Placental pericyte (primary cell): Measurements from ENCODE around the gene PDE12. TPM values are rescaled to one million over a fixed set of nuclear protein-coding genes. Genes with fewer than 3 reads are reported as not detected.

ENCODE experiments used
- small RNA-seq: library from RNA; depleted of rRNA; stranded (forward); fragments of <200 nt; gene quantifications from one replicate; pipeline ENCODE3, GENCODE V24; 2012; ENCODE audit warnings: low replicate concordance
- total RNA-seq: library from RNA; depleted of rRNA; stranded (reverse); fragments of >200 nt; gene quantifications from 2 replicates; pipeline ENCODE4 v1.2.3, GENCODE V29; 2012

The PDE12 gene, protein sequence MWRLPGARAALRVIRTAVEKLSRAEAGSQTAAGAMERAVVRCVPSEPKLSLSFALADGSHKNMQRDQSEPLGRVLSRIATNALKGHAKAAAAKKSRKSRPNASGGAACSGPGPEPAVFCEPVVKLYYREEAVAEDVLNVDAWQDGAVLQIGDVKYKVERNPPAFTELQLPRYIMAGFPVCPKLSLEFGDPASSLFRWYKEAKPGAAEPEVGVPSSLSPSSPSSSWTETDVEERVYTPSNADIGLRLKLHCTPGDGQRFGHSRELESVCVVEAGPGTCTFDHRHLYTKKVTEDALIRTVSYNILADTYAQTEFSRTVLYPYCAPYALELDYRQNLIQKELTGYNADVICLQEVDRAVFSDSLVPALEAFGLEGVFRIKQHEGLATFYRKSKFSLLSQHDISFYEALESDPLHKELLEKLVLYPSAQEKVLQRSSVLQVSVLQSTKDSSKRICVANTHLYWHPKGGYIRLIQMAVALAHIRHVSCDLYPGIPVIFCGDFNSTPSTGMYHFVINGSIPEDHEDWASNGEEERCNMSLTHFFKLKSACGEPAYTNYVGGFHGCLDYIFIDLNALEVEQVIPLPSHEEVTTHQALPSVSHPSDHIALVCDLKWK
- 17.3 and 51.5 TPM in 2 replicates for total RNA-seq

DNA sequence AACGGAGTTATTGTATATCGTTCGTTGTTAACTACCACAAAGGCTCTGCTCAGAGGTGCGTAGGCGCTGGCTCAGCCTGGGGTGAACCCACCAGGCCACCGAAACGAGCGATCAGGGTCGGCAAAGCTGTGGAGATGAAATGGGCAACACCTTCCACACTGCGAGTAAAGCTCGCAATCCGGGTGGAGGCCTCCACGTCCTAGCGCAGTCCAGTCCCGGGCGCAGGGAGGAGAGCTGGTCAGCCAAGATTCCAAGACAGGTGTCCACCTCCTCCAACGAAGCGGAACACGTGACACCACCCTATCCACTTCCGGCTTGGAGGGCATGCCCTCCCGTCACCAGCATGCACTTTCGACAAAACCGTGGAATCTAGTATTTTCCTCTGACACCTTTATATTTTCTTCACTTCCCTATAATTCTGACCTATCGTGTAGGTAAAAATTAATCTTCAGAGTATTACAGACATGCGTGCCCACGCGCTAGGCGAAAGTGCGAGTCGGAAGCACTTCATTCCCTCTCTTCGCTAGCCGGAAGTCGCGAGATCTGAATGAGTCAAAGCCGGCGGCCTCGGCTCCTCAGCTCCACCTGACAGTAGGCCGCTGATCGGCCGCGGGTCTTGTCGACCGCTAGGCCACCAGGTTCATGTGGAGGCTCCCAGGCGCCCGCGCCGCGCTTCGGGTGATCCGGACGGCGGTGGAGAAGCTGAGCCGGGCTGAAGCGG is at the start of gene PDE12:
Gene PDE12, plus strand, starts transcription at position 537 of the 721 bp plus-strand sequence. Its CDS starts 106 bp downstream, at position 643.

DNA sequence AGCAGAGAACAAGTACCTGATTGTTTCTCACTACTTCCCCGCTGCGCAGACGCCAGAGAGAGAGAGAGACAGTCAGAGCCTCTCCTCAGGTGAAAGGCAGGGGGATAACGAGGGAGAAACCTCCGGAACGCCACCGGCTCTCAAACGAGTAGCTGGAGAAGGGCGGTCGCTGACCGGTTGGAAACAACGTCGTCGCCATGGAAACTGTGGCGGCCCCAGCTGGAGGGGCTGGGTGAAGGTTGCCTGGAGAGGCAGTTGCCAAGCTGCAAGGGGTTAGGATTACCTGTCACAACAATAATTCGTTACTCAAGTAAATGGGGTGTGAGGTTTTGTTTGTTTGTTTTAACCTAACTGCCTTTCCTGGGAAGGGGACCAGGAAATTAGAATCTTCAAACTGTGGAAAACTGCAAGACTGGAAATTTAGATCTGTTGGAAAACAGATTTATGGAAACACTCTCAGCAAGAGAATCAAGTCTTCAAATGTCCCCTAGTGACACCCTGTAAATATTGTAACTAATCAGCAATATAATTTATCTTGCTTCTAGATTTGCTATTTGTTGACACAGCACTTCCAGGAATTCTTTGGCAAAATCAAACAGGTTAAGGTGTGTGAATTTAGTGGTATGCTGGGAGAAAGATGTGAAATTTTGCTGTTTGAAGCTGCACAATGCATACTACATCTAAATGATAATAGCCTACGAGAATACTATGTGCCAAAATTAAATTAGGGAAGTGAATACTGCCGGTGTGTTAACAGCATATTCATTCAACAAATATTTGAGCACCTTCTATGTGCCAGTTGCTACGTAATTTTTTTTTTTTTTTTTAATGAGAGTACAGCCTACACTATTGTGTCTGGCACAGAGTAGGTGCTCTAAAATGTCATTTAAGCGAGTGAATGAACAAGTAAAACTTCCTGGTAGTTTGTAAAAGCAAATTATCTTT is 11.6 kb upstream of the PDE12 start, which contains the start of gene DNAH12:
Gene DNAH12, minus strand, starts transcription at position 164 of the 945 bp plus-strand sequence. CDS start 1,474 bp downstream, outside the sequence.

DNA sequence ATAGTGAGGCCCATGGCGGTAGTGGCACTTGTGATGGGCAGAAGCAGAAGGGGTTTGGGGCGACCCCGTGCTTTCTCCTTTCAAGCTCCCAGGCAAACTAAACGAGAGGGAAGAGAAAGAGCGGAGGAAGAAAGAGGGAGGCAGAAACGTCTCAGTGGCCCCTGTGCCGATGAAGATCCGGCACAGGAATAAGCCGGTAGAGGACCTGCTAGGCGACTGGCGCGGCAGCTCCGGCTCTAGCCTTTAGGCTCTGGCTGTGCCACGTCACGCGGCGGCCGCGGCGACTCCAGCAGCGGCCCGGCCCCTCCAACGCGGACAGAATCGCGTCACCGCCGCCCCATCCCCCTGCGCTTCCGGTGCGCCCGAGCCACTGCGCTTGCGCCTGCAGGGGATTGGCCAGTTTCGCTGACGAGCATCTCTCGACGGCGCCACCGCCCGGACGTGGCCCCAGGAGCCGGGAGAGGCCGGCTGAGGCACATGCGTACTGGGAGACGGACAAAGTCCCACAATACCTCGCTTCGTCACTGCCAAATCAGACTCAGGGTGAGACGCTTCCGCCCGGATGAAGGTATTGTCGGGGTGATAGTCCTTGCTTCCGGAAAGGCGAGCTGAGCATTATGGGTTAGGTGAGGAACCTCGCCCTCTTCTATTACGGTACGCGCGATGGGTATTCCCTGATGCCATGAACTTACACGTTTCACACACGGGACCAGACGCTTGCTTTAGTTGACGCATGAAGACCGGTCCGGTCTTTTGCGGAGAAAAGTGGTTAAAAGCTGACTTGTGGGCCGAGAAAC is 41.3 kb downstream of the PDE12 start, which contains the start of gene ARF4:
Gene ARF4, minus strand, starts transcription at position 218 of the 797 bp plus-strand sequence. Its CDS starts 204 bp downstream, at position 14.

Small RNA genes lying within 50 kb of the gene (small RNA-seq; reads per million reads assigned to genes)
- gene RNU6-108P: not detected
- not detected for gene RNU6-1181P
- not detected for gene RNU6-483P

Other genes starting within 250 kb of the PDE12 start
- 0.14 and 0.22 TPM in 2 replicates for gene DNAH12, start 11.9 kb upstream of the PDE12 start, total RNA-seq
- gene ARF4, start 41.1 kb downstream of the PDE12 start, total RNA-seq: 374 and 428 TPM in 2 replicates
- 11.6 and 25.9 TPM in 2 replicates for gene DENND6A, start 136.8 kb downstream of the PDE12 start, total RNA-seq
- 41.1 and 64.7 TPM in 2 replicates for gene SLMAP, start 200.0 kb downstream of the PDE12 start, total RNA-seq